Vagina (tissue), 2 donors: ENCODE data around the gene DSPP.

Source experiments
- POLR2A ChIP-seq, 2 donors: fragments of 450-650 bp; IDR thresholded peaks; one replicate each; pipeline ENCODE4 v1.6.1; 2017; ENCODE audit warnings: antibody characterized with exemption in 2 of 2, mild to moderate bottlenecking in 2 of 2, moderate library complexity in 2 of 2
- TF ChIP-seq, protein P1 (sequence below), 3 experiments: fragments of 450-650 bp in 2 of 3; fragments of 200-600 bp in 1 of 3; sonication (generic) in 1 of 3; IDR thresholded peaks; one replicate each; pipeline ENCODE4 v1.5.1; 2017 to 2019; ENCODE audit warnings: antibody characterized with exemption in 3 of 3, mild to moderate bottlenecking in 2 of 3, moderate library complexity in 2 of 3

DNA sequence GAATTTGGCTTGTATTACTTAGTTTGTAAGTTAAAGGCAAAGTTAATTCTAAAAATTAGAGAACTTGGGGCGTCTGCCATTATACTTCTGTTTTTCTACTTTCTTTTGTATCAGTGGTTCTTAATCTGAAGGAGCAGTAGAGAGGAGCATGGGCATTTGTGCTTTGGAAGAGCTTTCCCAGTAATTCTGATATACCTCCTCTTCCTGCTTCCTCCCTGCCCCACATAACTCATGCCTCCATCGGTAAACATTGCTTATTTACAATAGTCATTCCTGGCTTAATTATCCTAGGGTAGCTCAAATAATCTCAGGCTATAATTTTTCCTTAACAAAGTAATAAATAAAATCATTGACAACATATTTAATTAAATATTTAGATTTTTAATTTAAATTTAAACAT, 42.1 kb upstream of the DSPP start:
- no peak for TF ChIP-seq POLR2A (IDR thresholded peaks at IDR 0.05)
- TF ChIP-seq, protein P1, sequence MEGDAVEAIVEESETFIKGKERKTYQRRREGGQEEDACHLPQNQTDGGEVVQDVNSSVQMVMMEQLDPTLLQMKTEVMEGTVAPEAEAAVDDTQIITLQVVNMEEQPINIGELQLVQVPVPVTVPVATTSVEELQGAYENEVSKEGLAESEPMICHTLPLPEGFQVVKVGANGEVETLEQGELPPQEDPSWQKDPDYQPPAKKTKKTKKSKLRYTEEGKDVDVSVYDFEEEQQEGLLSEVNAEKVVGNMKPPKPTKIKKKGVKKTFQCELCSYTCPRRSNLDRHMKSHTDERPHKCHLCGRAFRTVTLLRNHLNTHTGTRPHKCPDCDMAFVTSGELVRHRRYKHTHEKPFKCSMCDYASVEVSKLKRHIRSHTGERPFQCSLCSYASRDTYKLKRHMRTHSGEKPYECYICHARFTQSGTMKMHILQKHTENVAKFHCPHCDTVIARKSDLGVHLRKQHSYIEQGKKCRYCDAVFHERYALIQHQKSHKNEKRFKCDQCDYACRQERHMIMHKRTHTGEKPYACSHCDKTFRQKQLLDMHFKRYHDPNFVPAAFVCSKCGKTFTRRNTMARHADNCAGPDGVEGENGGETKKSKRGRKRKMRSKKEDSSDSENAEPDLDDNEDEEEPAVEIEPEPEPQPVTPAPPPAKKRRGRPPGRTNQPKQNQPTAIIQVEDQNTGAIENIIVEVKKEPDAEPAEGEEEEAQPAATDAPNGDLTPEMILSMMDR (IDR thresholded peaks at IDR 0.05): no peak
